CD4-positive, alpha-beta T cell (primary cell): ENCODE data around the gene TUBGCP4. TPM values are rescaled to one million over a fixed set of nuclear protein-coding genes. Genes with fewer than 3 reads are reported as not detected.

Experiments used
- ATAC-seq: fragments of 200-7000 bp; cut with Tn5 transposase; one replicate; pipeline ENCODE4 v1.10.0; 2022; ENCODE audit warnings: mild to moderate bottlenecking; ENCODE audit not compliant: poor library complexity
- CTCF ChIA-PET: fragments of 350-600 bp; sonication (Branson Sonifier 250); formaldehyde crosslinking; loops from one replicate; lab custom pipeline; 2021; ENCODE audit warnings: antibody characterized with exemption, inconsistent platforms; lab: Charles Lee
- POLR2A ChIA-PET: fragments of 350-600 bp; sonication (Branson Sonifier 250); formaldehyde crosslinking; loops from one replicate; lab custom pipeline; 2021; ENCODE audit warnings: antibody characterized with exemption, inconsistent platforms; lab: Charles Lee
- DNase-seq, 14 experiments: peaks; one replicate each; pipeline ENCODE4 v3.0.0-alpha.2; 2013 to 2020; ENCODE audit warnings: mixed read lengths in 2 of 14
- H3K27ac ChIP-seq, 2 donors: one replicate each; pipeline versions ENCODE4 v1.5.1 to v1.7.0; 2013; ENCODE audit warnings: low read length in 2 of 2, low read depth in 1 of 2, mild to moderate bottlenecking in 1 of 2
- H3K27me3 ChIP-seq, 2 experiments: 1 replicate in 1 of 2; 2 replicates in 1 of 2; pipeline versions ENCODE4 v1.6.1 to v1.7.0; 2013; ENCODE audit warnings: low read length in 2 of 2, control low read depth in 1 of 2, mild to moderate bottlenecking in 1 of 2, moderate library complexity in 1 of 2; ENCODE audit not compliant: insufficient read depth in 2 of 2, control insufficient read depth in 1 of 2
- H3K36me3 ChIP-seq: one replicate; pipeline ENCODE4 v1.6.1; 2013; ENCODE audit warnings: low read length, control low read depth; ENCODE audit not compliant: insufficient read depth
- H3K4me1 ChIP-seq: one replicate; pipeline ENCODE4 v1.6.1; 2013; ENCODE audit warnings: low read length, control low read depth; ENCODE audit not compliant: insufficient read depth
- H3K4me3 ChIP-seq: one replicate; pipeline ENCODE4 v1.5.1; 2013; ENCODE audit warnings: mild to moderate bottlenecking, low read length, moderate library complexity
- H3K9me3 ChIP-seq, 2 experiments: 1 replicate in 1 of 2; 2 replicates in 1 of 2; pipeline versions ENCODE4 v1.6.1 to v1.7.0; 2013; ENCODE audit warnings: low read length in 2 of 2, mild to moderate bottlenecking in 2 of 2, control low read depth in 1 of 2, moderate library complexity in 1 of 2; ENCODE audit not compliant: control insufficient read depth in 1 of 2, insufficient read depth in 1 of 2
- H3K27ac Mint-ChIP-seq: one replicate; pipeline ENCODE4 v1.8.0; 2020; ENCODE audit warnings: mixed read lengths
- H3K27me3 Mint-ChIP-seq: one replicate; pipeline ENCODE4 v1.8.0; 2021; ENCODE audit warnings: mixed read lengths
- H3K36me3 Mint-ChIP-seq: one replicate; pipeline ENCODE4 v1.8.0; 2021; ENCODE audit warnings: low read depth, mixed read lengths
- H3K4me1 Mint-ChIP-seq: one replicate; pipeline ENCODE4 v1.8.0; 2021; ENCODE audit warnings: low read depth, mixed read lengths
- H3K4me3 Mint-ChIP-seq: one replicate; pipeline ENCODE4 v1.8.0; 2020; ENCODE audit warnings: mild to moderate bottlenecking, mixed read lengths
- H3K9me3 Mint-ChIP-seq: one replicate; pipeline ENCODE4 v1.8.0; 2020; ENCODE audit warnings: mixed read lengths
- CTCF ChIP-seq: fragments of 200-600 bp; IDR thresholded peaks from one replicate; pipeline ENCODE4 v1.8.0; 2022; ENCODE audit warnings: antibody characterized with exemption, mild to moderate bottlenecking
- intact Hi-C, 2 experiments: fragments of 100-400 bp; cut with DNase I in 1 of 2; cut with micrococcal nuclease in 1 of 2; formaldehyde crosslinking; loops; one replicate each; pipeline versions ENCODE4 v1.15.1 to v1.9.0; 2023 to 2025; cut with DNase I, micrococcal nuclease
- total RNA-seq, 174 experiments: library from RNA in 2 of 174; stranded (reverse) in 2 of 174; gene quantifications; one replicate each; pipeline ENCODE4 v1.2.3 and lab custom pipeline; 2021 to 2026

The TUBGCP4 gene
- total RNA-seq, 2 experiments from 2014 or later = 4.1 to 5.9 TPM

- no peak for TF ChIP-seq CTCF
- Mint-ChIP-seq H3K27me3 (no peaks in the 10 kb centered on the region), H3K4me1 (no peaks in the 10 kb centered on the region), H3K9me3 (peaks cover 20% of the 10 kb centered on the region), H3K27ac (no peak overlapping the region), H3K36me3 (peaks cover 82% of the 10 kb centered on the region), H3K4me3 (no peak overlapping the region)
- H3K4me1 ChIP-seq = no peaks in the 10 kb centered on the region
- ATAC-seq = no peak
- ChIA-PET POLR2A (interaction anchor here (1.1 to 3.1 kb wide), 2 partner anchors 10 to 20 kb away, joined by 3 to 12 read pairs; partner anchors contain the start of genes TUBGCP4 and ZSCAN29), CTCF (no interaction called here)
- no peak overlapping the region for H3K27ac ChIP-seq
- H3K9me3 ChIP-seq = peaks cover 25 to 58% of the 10 kb centered on the region in 2 experiments
- no peak overlapping the region for H3K4me3 ChIP-seq
- H3K36me3 ChIP-seq = peaks cover 33% of the 10 kb centered on the region
- intact Hi-C loops = no loop called here
- DNase-seq = no peak
- H3K27me3 ChIP-seq = no peaks in the 10 kb centered on the region
These were observed 10.1 kb upstream of the TUBGCP4 start for GRCh38 chr15:43360821-43361220.

- H3K36me3 Mint-ChIP-seq = peaks cover 83% of the 10 kb centered on the region
- peaks cover 20% of the 10 kb centered on the region for H3K9me3 Mint-ChIP-seq
- ATAC-seq = no peak
- TF ChIP-seq CTCF = no peak
- H3K4me1 Mint-ChIP-seq = no peaks in the 10 kb centered on the region
- DNase-seq = no peak
- H3K9me3 ChIP-seq = peaks cover 30 to 58% of the 10 kb centered on the region in 2 experiments
- no peak overlapping the region for H3K4me3 ChIP-seq
- intact Hi-C loops = no loop called here
- ChIA-PET POLR2A (interaction anchor here (1.1 to 3.1 kb wide), 2 partner anchors 9 to 19 kb away, joined by 3 to 12 read pairs; partner anchors contain the start of genes TUBGCP4 and ZSCAN29), CTCF (interaction anchor here (1.0 kb wide), 1 partner anchor 10 kb away, joined by 3 read pairs; no protein-coding TSS in a partner anchor)
- H3K27me3 ChIP-seq = no peaks in the 10 kb centered on the region
- no peak overlapping the region for H3K27ac ChIP-seq
- H3K4me1 ChIP-seq = no peaks in the 10 kb centered on the region
- H3K27ac Mint-ChIP-seq = no peak overlapping the region
- no peak overlapping the region for H3K4me3 Mint-ChIP-seq
- peaks cover 38% of the 10 kb centered on the region for H3K36me3 ChIP-seq
- H3K27me3 Mint-ChIP-seq = no peaks in the 10 kb centered on the region
These were observed 9.5 kb upstream of the TUBGCP4 start for GRCh38 chr15:43361313-43361903.

GRCh38 chr15:43370310-43370974, 459 bp upstream of the TUBGCP4 start:
- Histone ChIP-seq H3K36me3 (peaks cover 25% of the 10 kb centered on the region), H3K27me3 (no peaks in the 10 kb centered on the region), H3K9me3 (peaks cover 4 to 6% of the 10 kb centered on the region in 2 experiments), H3K4me3 (peak overlapping the region; percentile 90), H3K4me1 (peaks cover 35% of the 10 kb centered on the region), H3K27ac (peak overlapping the region; percentile 8 to 36)
- Mint-ChIP-seq H3K27me3 (no peaks in the 10 kb centered on the region), H3K36me3 (peaks cover 62% of the 10 kb centered on the region), H3K9me3 (peaks cover 14% of the 10 kb centered on the region), H3K4me3 (peak overlapping the region; percentile 91), H3K4me1 (peaks cover 52% of the 10 kb centered on the region), H3K27ac (peak overlapping the region; percentile 74)
- intact Hi-C loops = loop anchor here (2.0 to 5.0 kb wide), 2 partner anchors 38 to 40 kb away; partner anchors contain the start of gene LCMT2 (in 2 of the 2)
- ChIA-PET POLR2A (interaction anchor here (0.6 to 4.4 kb wide), 7 partner anchors 9 to 144 kb away, joined by 3 to 22 read pairs (median 3); no protein-coding TSS in a partner anchor), CTCF (interaction anchor here (1.2 kb wide), 1 partner anchor 24 kb away, joined by 3 read pairs; no protein-coding TSS in a partner anchor)
- no peak for TF ChIP-seq CTCF
- ATAC-seq = no peak
- peak in 2 of 14 experiments; percentile 1 to 33 for DNase-seq
